GM18909 (cell line): ENCODE results near the gene RBMS1.

Experiments used
- ATAC-seq: cut with Tn5 transposase; IDR thresholded peaks from one replicate; pipeline ENCODE4 v1.9.1; 2021; ENCODE audit warnings: mild to moderate bottlenecking; ENCODE audit not compliant: unreplicated experiment, poor library complexity

Gene RBMS1

DNA sequence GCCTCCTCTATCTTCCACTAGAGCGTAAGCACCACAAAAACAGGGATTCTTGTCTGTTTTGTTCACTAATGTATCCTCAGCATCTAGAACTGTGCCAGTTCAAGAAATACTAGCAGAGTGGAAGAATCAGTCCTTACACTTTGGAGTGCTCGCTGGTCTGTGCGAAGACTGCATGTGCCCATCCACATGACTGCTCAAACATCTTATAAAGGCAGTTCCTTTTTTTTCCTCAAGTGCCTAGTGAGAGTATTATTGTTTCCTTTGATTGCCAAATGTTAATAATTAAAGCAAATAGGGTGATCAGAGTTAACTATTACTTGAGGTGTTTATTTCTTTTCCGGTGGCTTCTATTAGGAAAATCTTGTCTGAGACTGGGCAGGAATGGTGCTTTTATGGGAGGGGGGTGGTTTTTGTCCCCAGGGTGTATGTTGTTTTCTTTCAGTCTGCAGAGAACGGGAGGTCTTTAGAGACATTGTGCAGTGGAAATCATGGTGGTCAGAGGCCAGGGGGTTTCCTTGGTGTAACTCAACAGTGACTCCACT, 247.9 kb downstream of the RBMS1 start:
- ATAC-seq, result no peak

DNA sequence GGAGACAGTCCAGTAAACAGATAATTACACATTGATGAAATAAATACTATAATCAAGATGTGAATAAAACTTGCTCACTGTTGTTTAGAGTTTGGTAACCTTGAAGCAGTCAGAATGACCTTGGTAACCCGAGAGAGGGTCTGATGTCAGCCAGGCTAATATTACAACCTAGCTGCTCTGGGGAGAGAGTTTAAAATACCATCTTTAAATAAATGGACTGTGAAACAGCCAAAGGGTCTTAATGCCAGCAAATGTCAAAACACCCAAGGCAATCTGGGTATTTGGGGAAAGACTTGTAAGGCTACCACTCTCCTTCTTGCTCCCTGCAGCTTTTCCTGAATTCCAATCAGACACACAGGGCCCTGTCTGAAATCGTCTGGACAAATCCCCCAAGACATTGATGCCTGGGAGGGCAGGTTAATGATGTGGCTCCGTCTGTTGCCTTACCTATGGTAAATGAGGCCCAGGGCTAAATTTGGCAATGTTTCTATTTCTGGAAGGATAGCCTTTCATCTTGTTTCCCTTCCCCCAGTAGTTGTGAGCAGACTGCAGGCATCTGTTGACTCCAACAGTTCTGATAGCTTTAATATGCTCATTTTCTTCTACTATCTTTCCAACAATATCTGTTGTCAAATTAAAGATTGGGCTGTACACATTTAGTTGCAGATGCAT, 250.6 kb downstream of the RBMS1 start:
- ATAC-seq, result no peak

DNA sequence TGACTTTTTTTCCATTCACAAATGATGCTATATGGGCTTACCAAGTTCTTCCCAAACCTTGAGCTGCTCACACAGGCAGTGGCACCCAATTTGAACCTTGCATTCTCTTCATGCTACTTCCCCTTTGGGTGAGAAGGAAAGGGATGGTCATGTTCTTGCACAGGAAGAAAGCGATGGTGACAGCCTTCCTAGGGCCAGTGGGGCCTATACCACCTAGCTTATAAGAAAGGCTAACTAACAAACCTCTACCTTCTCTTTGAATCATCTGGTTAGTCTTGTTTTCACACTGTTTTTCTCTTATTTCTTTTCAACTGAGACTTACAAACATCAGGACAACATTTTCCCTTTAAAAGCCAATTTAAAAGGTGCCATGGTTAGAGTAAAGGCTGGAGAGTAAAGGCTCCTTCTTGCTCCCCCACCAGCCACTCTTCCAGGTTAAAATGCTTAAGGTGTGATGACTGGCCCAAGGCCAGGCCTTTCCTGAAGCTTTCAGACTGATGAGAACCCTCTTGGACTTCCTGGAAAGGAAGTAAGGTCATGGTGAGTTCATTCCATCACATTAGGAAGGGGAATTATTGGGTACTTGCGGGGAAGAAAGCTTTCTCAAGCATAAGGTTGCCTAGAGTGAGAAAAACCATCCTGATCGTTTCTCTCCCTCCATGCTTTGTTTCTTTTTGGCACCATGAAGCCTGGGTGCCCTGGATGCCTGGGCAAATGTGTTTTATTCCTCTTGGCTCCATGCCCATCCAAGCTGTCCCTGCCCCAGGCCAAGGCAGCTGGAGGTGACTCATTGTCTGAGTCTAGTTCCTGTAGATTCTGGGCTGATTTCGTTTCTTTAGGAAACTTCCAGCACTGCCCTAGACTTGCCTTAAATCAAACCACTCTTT, 252.1 kb downstream of the RBMS1 start:
- ATAC-seq, result no peak

DNA sequence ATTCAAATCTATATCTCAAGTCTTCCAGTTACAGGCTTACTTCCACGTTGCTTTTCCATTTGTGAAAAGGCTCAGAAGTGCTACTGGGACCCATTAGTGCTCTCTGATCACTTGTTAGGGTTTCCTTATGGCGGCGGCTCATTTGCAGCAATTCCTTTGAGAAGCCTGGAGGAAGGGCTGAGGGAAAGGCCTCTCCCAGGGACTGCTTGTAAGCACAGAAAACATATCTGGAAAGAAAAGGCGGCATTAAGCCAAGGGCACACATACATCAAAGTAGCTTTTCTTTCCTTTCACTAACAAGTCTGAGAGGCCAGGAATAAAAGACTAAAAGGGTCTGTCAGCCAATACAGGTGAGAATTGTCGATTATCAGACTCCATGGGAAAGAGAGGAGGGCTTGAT, 254.2 kb downstream of the RBMS1 start:
- no peak for ATAC-seq

DNA sequence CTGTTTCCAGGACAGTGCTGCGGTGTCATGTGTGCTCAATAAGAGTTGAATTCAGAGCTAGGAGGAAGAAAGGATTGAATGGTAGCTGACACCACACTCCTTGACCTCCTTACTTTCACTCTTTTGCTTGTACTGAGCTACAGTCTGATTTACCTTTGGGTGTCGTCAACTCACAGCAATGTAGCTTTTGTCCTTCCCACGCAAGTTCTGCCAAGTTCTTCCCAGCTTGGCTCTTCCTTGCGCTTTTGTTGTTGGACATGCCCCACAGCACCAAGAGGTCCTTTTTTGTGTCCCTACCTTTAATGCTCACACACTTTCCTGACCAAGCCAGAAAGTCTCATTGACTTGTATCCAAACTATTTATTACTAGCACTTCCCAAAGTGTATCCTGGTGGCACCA, 255.2 kb downstream of the RBMS1 start:
- ATAC-seq, result no peak

DNA sequence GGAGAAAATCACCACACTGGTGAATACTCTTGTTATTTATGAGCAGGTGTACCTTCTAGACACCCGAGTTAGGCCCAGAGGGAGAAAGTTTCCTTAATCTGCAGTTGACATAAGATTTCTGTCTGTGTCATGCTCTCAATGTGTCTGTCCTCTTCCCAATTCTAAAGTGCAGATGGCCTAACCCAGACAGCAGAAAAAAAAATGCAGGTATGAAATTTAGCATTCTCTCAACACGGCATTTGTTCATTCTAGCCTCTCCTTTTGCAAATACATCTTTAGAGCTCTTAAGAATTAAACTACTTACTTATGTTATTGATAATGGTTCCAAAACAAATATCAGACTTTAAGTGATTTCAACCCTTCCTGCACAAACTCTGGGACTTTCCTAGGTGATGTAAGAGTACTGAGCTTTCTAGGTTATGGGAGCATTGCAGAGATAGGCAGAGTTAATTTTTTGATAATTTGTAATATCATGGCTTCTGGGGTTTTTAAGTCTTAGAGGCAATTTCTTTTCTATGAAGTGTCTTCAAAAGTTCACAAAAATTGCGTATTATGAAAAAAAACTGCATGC, 260.6 kb downstream of the RBMS1 start:
- no peak for ATAC-seq

DNA sequence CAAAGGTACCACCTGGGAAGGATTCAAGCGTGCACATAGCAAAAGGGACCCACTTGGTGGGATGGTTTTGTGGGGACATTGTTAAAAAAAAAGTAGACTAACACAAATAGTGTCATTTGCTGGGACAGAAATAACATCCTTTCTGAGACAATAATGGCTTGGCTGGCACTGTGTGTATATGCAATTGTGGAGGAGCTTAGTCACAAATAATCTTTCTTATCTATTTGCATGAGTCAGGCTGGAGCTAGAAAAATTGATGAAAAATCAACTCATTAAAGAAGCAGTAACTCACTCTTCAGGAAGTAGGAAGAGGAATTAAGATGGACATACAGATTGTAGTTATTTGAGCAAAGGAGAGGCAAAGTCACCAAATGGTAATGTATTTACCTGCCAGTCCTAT, 264.0 kb downstream of the RBMS1 start:
- no peak for ATAC-seq

DNA sequence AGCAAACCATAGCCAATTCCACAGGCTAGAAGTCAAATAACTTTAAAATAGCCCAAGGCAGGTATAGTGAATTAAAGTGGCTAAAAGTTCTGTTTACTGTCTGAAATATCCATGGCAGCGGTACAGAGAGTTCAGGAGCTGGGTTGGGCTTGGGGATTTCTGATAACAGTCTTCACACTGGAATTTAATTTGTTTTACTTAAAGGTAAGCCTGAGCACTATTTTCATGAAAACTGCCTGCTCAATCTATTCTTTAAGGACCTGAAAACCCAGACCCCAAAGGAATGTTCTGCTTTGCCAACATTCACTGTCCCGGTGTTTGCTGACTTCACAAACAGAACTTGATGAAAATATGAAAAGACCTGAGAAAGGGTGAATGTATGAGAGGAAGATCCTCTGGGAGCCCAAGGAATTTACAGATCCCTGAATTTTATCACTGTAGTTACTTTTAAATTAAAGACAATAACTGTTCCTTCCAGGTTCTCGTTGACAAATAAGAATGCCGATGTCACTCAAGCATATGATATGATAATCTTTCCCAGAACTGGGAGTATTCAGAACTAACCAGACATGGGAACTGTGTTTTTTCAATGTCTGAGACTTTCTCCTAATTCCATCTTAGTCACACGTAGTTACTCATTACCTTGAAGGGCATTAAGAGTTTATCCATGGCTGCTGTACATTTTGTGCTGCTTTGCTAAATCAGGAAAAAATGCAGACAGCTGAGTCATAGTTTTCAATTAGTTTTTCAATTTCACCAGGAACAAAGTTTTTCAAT, 265.3 kb downstream of the RBMS1 start:
- ATAC-seq, result no peak

DNA sequence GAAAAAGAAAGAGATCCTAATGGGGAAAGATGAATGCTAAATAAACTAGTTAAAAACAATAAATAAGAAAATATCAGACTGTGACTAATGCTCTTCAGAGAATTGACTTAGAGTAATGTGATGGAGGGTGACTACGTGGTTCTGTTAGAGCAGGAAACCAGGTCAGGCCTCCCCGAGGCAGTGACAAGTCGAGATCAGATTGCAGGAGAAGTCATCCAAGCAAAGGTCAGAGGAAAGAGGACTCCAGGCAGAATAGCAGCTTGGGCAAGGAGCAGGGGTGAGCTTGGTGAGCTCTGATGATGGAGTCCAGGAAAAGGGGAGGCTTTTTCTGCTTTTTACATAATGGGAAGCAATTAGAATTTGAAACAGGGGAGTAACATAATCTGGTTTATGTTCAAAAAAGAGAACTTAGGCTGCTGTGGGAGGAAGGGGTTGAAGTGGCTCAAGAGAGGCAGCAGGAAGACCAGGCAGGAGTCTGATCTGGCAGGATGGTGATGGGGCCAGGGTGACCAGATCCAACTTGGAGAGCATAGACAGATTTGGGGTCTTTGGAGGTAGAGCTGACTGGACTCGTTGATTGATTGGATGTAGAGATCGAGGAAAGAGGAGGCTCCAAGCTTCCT, 266.2 kb downstream of the RBMS1 start:
- no peak for ATAC-seq

DNA sequence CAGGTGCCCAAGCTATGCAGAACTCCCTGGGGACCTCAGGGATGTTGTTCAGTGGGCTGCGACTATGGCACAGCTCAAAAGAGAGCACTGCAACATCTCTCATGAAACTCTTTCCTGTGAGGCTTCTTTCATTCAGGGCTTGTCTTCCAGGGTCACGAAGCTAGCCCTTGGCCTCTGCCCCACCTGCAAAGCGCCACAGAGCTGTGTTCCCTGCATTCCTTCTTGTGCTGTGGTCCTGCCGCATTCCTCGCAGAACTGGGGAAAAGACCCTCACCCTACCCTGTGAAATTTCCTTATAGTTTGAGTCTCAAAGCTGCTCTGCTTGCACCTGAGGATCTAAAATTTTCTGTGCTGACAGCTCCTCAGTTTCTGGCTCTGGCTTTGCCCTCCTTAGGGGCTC, 267.2 kb downstream of the RBMS1 start:
- ATAC-seq, result no peak

DNA sequence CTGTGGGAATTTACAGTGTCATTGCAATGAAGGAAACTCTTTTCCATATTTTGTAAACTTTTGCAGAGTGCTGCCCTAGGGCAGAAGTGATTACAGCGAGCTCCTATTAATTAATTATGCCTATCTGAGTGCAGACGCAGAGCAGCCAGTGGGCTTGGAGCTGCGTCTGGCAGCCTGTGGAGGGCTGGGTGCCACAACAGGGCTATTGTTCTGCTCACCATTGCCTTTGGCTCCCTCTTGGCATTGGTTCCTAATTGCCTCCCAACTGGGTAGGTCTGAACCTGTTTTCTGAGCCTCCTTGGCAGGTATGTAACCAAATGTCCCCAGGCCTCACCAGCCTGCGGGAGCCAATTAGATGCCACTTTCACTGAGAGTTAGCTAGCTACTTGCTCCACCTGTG, 267.9 kb downstream of the RBMS1 start:
- ATAC-seq, result no peak

DNA sequence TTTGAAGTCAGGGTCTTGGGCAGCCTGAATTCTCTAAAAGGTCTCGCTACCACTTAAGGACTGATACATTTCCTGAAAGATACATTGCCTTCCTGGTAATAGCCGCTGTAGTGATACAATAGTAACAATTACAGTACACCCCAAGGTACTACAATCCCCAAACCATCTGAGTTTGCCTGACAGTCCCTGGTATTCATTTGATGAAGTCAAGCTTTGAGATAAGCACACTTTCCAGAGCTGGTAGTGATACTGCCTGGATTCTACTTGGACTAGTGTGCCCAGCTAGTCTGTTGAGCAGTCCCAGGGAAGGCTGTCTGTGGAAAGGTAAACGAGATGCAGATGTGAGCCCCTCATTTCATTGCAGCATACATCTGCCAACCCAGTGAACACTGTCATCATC, 269.1 kb downstream of the RBMS1 start:
- peak; percentile 14 for ATAC-seq

DNA sequence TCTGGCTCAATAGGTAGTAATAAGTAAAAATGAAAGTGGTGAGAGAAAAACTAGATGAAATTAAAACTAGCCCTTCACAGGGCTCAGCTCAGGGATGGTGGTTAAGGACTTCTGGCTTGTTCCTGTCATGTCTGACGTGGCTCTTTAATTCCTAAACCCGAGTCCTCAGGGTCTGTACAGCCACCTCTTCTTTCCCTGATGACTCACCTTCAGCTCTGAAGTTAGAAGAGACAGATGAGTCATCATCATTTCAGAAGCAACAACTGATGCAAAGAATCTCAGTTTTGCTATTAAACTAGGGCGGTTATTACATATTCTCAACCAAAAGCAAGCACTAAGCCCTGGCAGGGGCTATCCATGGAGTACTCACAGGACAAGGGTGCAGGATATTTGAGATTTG, 269.5 kb downstream of the RBMS1 start:
- ATAC-seq, result peak; percentile 95

DNA sequence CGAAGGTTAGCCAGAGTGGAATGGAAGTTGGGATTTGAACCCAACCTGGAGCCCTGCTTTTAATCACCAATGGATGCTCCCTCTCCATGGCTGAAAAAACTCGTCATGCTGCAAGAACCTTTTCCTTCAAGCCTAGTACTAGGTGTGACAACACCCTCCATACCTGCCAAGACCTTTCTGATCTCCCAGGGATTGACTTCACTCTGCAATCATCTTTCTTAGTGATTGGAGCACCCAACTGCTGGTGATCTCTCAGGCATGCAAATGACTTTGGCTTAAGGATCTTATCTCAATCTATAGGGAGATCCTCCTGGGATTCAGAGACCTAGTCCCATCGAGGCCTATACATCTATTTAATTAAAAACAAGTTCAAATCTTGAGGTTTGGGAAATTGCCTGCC, 270.0 kb downstream of the RBMS1 start:
- ATAC-seq, result no peak

DNA sequence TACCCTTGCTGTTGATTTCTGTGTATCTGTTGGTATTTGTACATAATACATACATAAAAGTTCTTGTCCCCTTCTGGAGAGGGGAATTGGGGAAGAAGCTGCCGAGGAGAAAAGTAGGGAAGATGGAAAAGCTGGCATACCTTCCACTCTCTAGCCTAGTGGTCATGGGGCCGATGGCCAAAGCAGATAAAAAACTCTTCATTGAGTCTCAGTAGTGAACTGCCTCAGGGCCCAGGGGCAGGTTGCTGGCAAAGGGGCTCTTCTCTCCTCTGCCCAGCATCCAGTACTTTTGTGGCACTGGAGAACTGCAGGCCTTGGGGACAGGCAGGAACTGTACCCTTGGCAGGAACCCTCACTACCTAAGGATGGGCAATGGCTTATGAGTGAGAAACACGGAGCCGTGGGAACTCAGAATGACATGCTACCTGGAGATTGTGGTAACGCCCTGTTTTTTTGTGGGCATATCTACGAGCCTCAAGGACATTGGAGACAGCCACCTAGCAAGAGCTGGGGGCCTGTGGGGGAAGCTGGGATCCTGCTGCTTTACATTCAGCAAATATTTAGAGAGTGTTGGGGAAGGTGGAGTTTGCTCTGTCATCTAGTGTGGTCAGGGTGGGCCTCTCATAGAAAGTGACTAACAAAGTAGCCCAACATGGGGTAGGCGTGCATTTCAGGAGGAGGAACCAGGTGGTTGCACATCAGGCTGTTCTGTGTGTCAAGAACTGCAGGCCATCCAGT, 270.9 kb downstream of the RBMS1 start:
- no peak for ATAC-seq
